HepG2 (cell line): ENCODE measurements around the gene LRRC25. TPM values are rescaled to one million over a fixed set of nuclear protein-coding genes. Genes with fewer than 3 reads are reported as not detected.
A peak's percentile ranks its signal among the peaks of the same experiment; 100 is the strongest.

ENCODE experiments used
- CHD4 ChIP-seq: fragments of 200-600 bp; sonication (generic); IDR thresholded peaks from 2 replicates; pipeline ENCODE4 v1.7.0; 2017; ENCODE audit warnings: mild to moderate bottlenecking, low read length, borderline replicate concordance
- KMT2B ChIP-seq: IDR thresholded peaks from 2 replicates; pipeline ENCODE4 v1.6.1; 2016; ENCODE audit warnings: missing genetic modification reagents, missing compliant biosample characterization
- MYNN ChIP-seq: sonication (generic); formaldehyde crosslinking; IDR thresholded peaks from 2 replicates; pipeline ENCODE4 v1.4.0; 2020; ENCODE audit warnings: mild to moderate bottlenecking, low read depth, missing genetic modification reagents
- NR2F2 ChIP-seq: IDR thresholded peaks from 2 replicates; pipeline ENCODE4 v1.6.1; 2012; ENCODE audit warnings: low read depth, inconsistent platforms, borderline replicate concordance
- TCF7 ChIP-seq: sonication (generic); IDR thresholded peaks from 2 replicates; pipeline ENCODE4 v1.6.1; 2016; ENCODE audit warnings: antibody characterized with exemption, low read depth
- U2AF2 ChIP-seq: fragments of 200-400 bp; formaldehyde crosslinking; IDR thresholded peaks from 2 replicates; pipeline ENCODE4 v1.6.1; 2017; ENCODE audit warnings: low read depth, mild to moderate bottlenecking, low read length
- ZFP36L1 ChIP-seq: sonication (generic); formaldehyde crosslinking; IDR thresholded peaks from 2 replicates; pipeline ENCODE4 v1.8.0; 2022; ENCODE audit warnings: mild to moderate bottlenecking, missing genetic modification reagents, moderate library complexity
- ZNF264 ChIP-seq: sonication (generic); formaldehyde crosslinking; IDR thresholded peaks from 2 replicates; pipeline ENCODE4 v1.4.0; 2020; ENCODE audit warnings: missing genetic modification reagents
- ZNF564 ChIP-seq: sonication (generic); formaldehyde crosslinking; IDR thresholded peaks from 2 replicates; pipeline ENCODE4 v1.8.1; 2023; ENCODE audit warnings: mild to moderate bottlenecking, missing genetic modification reagents
- ZNF747 ChIP-seq: sonication (generic); formaldehyde crosslinking; IDR thresholded peaks from 2 replicates; pipeline ENCODE4 v1.8.1; 2023; ENCODE audit warnings: missing genetic modification reagents, mild to moderate bottlenecking, borderline replicate concordance
- ZNF83 ChIP-seq: sonication (generic); formaldehyde crosslinking; IDR thresholded peaks from 2 replicates; pipeline ENCODE4 v1.4.0; 2020; ENCODE audit warnings: missing genetic modification reagents, mild to moderate bottlenecking, borderline replicate concordance
- ZSCAN25 ChIP-seq: sonication (generic); formaldehyde crosslinking; IDR thresholded peaks from 2 replicates; pipeline ENCODE4 v1.8.0; 2022; ENCODE audit warnings: mild to moderate bottlenecking, missing genetic modification reagents
- polyA plus RNA-seq, 8 experiments: library from polyadenylated mRNA; depleted of rRNA in 3 of 8; stranded (reverse) in 7 of 8; unstranded in 1 of 8; fragments of >200 nt; fragmentation: Illumina TruSeq in 4 of 8; extraction: Trizol in 4 of 8; gene quantifications; 2 replicates each; pipeline versions ENCODE4 v1.2.1 to v1.2.3, GENCODE V29; 2011 to 2016; ENCODE audit warnings: low read depth in 4 of 8, missing spikeins in 1 of 8, mixed read lengths in 1 of 8; ENCODE audit not compliant: insufficient read depth in 1 of 8
- total RNA-seq, 5 experiments: library from RNA; depleted of rRNA; stranded (reverse); fragments of >200 nt; fragmentation: Illumina TruSeq; extraction: Trizol; gene quantifications; 2 replicates each; pipeline ENCODE4 v1.2.3, GENCODE V29; 2016; ENCODE audit warnings: low read depth in 1 of 5
- TF ChIP-seq, protein P1 (sequence below): sonication (generic); formaldehyde crosslinking; IDR thresholded peaks from 2 replicates; pipeline ENCODE4 v1.4.0; 2020; ENCODE audit warnings: mild to moderate bottlenecking, missing genetic modification reagents
- TF ChIP-seq, protein P2 (sequence below): sonication (generic); formaldehyde crosslinking; IDR thresholded peaks from 2 replicates; pipeline ENCODE4 v1.8.0; 2022; ENCODE audit warnings: missing genetic modification reagents, mild to moderate bottlenecking, inconsistent platforms, borderline replicate concordance
- TF ChIP-seq, protein P3 (sequence below): sonication (generic); formaldehyde crosslinking; IDR thresholded peaks from 2 replicates; pipeline ENCODE4 v1.4.0; 2020; ENCODE audit warnings: mild to moderate bottlenecking, missing genetic modification reagents
- TF ChIP-seq, protein P4 (sequence below): sonication (generic); formaldehyde crosslinking; IDR thresholded peaks from 2 replicates; pipeline ENCODE4 v1.5.1; 2020; ENCODE audit warnings: missing genetic modification reagents, mild to moderate bottlenecking, borderline replicate concordance

LRRC25 gene
- total and polyA plus RNA-seq, 2 of the 13 experiments (the other 11 are each of a cell fraction or from before 2014, with no cell fraction given) = 0.13 to 0.53 TPM

DNA sequence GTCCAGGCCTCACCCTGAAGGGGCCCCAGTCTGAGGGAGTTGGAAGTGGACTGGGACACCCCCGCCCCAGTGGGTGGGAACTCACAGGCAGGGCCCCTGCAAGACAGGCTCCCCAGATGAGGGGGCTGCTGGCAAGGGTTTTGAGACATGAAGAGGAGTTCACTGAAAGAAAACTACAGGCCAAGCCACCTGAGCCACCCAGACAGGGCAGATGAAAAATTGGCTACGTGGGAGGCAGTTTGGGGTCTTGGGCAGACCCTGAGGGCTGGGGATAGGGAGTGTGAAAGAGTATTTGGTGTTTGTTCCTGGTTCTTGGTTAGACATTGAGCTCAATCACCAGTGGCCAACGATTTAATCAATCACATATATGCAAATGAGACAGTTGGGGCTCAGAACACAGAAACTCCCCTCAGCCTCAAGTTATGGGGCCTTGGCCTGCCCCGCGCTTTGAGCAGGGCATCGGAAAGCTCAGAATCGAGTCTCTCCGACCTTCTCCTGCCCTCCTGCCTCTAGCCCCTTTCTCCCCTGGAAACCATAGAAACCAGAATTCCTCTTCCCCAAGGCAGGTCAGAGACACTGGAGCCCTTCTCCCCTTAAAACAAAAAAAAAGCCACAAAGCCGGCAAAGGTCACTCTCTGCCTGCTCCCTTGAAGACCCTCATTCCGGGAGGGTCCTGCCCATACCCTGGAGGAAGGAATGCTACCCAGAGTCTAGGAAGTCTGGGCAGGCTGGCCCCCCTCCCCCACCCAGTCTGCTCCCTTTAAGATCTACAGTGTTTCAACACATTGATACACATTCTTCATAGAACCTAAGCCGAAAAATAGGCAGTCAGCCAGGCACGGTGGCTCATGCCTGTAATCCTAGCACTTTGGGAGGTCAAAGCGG is 41.8 kb upstream of the LRRC25 start (continued):
- TF ChIP-seq, protein P1, sequence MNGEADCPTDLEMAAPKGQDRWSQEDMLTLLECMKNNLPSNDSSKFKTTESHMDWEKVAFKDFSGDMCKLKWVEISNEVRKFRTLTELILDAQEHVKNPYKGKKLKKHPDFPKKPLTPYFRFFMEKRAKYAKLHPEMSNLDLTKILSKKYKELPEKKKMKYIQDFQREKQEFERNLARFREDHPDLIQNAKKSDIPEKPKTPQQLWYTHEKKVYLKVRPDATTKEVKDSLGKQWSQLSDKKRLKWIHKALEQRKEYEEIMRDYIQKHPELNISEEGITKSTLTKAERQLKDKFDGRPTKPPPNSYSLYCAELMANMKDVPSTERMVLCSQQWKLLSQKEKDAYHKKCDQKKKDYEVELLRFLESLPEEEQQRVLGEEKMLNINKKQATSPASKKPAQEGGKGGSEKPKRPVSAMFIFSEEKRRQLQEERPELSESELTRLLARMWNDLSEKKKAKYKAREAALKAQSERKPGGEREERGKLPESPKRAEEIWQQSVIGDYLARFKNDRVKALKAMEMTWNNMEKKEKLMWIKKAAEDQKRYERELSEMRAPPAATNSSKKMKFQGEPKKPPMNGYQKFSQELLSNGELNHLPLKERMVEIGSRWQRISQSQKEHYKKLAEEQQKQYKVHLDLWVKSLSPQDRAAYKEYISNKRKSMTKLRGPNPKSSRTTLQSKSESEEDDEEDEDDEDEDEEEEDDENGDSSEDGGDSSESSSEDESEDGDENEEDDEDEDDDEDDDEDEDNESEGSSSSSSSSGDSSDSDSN (CRISPR knock-in tag) = 0 out of 2 replicates have a peak, but pooled peaks have one; percentile 20
- TF ChIP-seq ZNF747 (CRISPR knock-in tag) (no peak), ZNF564 (no peak), ZNF83 (CRISPR knock-in tag) (no peak), TCF7 (peak; percentile 14; the same call in 1 of the 2 replicates), NR2F2 (0 out of 2 replicates have a peak, but pooled peaks have one; percentile 9), CHD4 (peak; percentile 57; the same call in 1 of the 2 replicates), ZNF264 (CRISPR knock-in tag) (peak; percentile 13; the same call in 1 of the 2 replicates), MYNN (no peak), ZFP36L1 (CRISPR knock-in tag) (no peak), KMT2B (no peak), U2AF2 (no peak), ZSCAN25 (CRISPR knock-in tag) (peak; percentile 39; the same call in 1 of the 2 replicates)
- TF ChIP-seq, protein P2, sequence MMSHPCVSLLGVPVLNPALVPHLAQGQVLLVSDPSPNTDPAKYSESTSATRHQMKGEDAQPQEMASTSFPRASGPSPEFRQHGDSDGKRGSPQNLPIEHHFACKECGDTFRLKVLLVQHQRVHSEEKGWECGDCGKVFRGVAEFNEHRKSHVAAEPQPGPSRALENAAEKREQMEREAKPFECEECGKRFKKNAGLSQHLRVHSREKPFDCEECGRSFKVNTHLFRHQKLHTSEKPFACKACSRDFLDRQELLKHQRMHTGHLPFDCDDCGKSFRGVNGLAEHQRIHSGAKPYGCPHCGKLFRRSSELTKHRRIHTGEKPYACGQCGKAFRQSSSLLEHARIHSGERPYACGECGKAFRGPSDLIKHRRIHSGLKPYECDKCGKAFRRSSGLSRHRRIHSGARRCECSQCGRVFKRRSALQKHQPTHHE (CRISPR knock-in tag) = no peak
- TF ChIP-seq, protein P3, sequence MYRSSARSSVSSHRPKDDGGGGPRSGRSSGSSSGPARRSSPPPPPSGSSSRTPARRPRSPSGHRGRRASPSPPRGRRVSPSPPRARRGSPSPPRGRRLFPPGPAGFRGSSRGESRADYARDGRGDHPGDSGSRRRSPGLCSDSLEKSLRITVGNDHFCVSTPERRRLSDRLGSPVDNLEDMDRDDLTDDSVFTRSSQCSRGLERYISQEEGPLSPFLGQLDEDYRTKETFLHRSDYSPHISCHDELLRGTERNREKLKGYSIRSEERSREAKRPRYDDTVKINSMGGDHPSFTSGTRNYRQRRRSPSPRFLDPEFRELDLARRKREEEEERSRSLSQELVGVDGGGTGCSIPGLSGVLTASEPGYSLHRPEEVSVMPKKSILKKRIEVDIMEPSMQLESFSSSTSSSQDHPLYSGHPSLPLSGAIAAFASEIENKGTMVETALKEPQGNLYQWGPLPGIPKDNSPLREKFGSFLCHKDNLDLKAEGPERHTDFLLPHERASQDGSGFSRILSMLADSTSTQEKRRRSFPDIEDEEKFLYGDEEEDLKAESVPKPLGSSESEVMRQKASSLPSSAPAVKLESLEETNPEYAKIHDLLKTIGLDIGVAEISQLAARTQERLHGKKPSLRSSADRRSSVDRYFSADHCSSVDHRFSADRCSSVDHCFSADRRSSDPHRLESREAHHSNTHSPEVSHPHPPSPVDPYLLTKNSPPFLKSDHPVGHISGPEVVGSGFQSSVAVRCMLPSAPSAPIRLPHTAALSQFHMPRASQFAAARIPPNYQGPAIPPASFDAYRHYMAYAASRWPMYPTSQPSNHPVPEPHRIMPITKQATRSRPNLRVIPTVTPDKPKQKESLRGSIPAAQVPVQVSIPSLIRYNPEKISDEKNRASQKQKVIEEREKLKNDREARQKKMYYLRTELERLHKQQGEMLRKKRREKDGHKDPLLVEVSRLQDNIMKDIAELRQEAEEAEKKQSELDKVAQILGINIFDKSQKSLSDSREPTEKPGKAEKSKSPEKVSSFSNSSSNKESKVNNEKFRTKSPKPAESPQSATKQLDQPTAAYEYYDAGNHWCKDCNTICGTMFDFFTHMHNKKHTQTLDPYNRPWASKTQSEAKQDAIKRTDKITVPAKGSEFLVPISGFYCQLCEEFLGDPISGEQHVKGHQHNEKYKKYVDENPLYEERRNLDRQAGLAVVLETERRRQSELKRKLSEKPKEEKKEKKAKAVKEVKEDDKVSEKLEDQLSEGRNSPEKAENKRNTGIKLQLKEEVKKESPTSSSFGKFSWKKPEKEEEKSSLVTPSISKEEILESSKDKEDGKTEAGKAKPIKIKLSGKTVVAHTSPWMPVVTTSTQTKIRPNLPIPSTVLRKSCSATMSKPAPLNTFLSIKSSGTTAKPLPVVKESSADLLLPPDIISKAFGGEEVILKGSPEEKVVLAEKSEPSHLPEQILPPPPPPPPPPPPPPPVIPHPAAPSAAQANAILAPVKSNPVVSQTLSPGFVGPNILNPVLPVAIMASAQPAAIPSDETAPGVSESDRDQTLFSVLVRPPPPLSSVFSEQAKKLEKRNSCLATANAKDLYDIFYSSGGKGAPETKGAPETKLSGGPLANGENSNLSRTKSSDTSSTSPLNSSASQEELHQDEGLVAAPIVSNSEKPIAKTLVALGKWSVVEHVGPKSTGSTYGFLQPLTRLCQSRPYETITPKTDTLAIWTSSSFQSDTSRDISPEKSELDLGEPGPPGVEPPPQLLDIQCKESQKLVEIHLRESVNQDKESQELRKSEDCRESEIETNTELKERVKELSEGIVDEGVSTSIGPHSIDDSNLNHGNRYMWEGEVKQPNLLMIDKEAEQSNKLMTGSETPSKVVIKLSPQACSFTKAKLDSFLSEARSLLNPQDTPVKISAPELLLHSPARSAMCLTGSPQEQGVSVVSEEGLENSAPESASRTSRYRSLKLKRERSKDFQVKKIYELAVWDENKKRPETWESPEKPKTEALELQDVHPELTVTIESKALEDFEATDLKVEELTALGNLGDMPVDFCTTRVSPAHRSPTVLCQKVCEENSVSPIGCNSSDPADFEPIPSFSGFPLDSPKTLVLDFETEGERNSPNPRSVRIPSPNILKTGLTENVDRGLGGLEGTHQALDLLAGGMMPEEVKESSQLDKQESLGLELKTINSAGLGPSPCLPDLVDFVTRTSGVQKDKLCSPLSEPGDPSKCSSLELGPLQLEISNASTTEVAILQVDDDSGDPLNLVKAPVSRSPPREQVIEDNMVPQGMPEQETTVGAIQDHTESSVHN (CRISPR knock-in tag) = no peak
- TF ChIP-seq, protein P4, sequence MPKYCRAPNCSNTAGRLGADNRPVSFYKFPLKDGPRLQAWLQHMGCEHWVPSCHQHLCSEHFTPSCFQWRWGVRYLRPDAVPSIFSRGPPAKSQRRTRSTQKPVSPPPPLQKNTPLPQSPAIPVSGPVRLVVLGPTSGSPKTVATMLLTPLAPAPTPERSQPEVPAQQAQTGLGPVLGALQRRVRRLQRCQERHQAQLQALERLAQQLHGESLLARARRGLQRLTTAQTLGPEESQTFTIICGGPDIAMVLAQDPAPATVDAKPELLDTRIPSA (CRISPR knock-in tag) = no peak
